GM21515 (cell line): ENCODE data around the gene ANXA8.

Experiments
- ATAC-seq: cut with Tn5 transposase; IDR thresholded peaks from one replicate; pipeline ENCODE4 v1.9.1; 2021; ENCODE audit not compliant: unreplicated experiment

ANXA8 gene

GRCh38 chr10:47449102-47449978, 34.6 kb downstream of the ANXA8 start:
- ATAC-seq, result no peak

GRCh38 chr10:47447705-47448104, 36.2 kb downstream of the ANXA8 start:
- ATAC-seq, result no peak

- ATAC-seq, result no peak
Observed at GRCh38 chr10:47447209-47447608, 36.7 kb downstream of the ANXA8 start.

GRCh38 chr10:47445720-47446119, 38.2 kb downstream of the ANXA8 start:
- ATAC-seq, result no peak

GRCh38 chr10:47444047-47444446, 39.9 kb downstream of the ANXA8 start:
- ATAC-seq, result no peak

GRCh38 chr10:47443145-47443544, 40.8 kb downstream of the ANXA8 start:
- no peak for ATAC-seq

- no peak for ATAC-seq
Observed at GRCh38 chr10:47442351-47442750, 41.6 kb downstream of the ANXA8 start.

GRCh38 chr10:47441938-47442337, 42.0 kb downstream of the ANXA8 start:
- ATAC-seq, result no peak

GRCh38 chr10:47440207-47440606, 43.7 kb downstream of the ANXA8 start:
- no peak for ATAC-seq

- ATAC-seq, result no peak
Observed at GRCh38 chr10:47438857-47439474, 44.9 kb downstream of the ANXA8 start.

GRCh38 chr10:47435081-47435480, 48.8 kb downstream of the ANXA8 start:
- no peak for ATAC-seq

GRCh38 chr10:47425813-47426419, 58.0 kb downstream of the ANXA8 start:
- no peak for ATAC-seq

- ATAC-seq, result no peak
Observed at GRCh38 chr10:47424231-47424630, 59.7 kb downstream of the ANXA8 start.

GRCh38 chr10:47423476-47423875, 60.4 kb downstream of the ANXA8 start:
- no peak for ATAC-seq

- no peak for ATAC-seq
Observed at GRCh38 chr10:47421057-47421952, 62.6 kb downstream of the ANXA8 start.

GRCh38 chr10:47420305-47421056, 63.4 kb downstream of the ANXA8 start:
- ATAC-seq, result no peak

GRCh38 chr10:47419421-47419820, 64.5 kb downstream of the ANXA8 start:
- no peak for ATAC-seq

- ATAC-seq, result no peak
Observed at GRCh38 chr10:47418966-47419365, 64.9 kb downstream of the ANXA8 start.

- no peak for ATAC-seq
Observed at GRCh38 chr10:47418321-47418720, 65.6 kb downstream of the ANXA8 start.
